Keratinocyte (primary cell): ENCODE measurements around the gene CFAP57. TPM values are rescaled to one million over a fixed set of nuclear protein-coding genes. Genes with fewer than 3 reads are reported as not detected.

ENCODE experiments used
- DNase-seq: peaks from one replicate; pipeline ENCODE4 v3.0.0-alpha.2; 2011; ENCODE audit warnings: low read depth, missing footprints, low spot score
- FAIRE-seq: peaks from 2 replicates; lab custom pipeline; 2011; peaks lifted over from hg19 to GRCh38; lab: Jason Lieb, UNC
- H2AFZ ChIP-seq: 2 replicates; pipeline ENCODE4 v1.6.0; 2012; ENCODE audit warnings: low read length, control low read depth, inconsistent platforms; ENCODE audit not compliant: control insufficient read depth
- H3K27ac ChIP-seq: 2 replicates; pipeline ENCODE4 v1.5.1; 2011; ENCODE audit warnings: low read length; ENCODE audit not compliant: control insufficient read depth, insufficient read depth
- H3K27me3 ChIP-seq: 3 replicates; pipeline ENCODE4 v1.6.0; 2011; ENCODE audit warnings: low read length; ENCODE audit not compliant: control insufficient read depth, insufficient read depth; ENCODE audit errors: extremely low read depth
- H3K36me3 ChIP-seq, 2 experiments: 2 replicates in 1 of 2; 3 replicates in 1 of 2; pipeline ENCODE4 v1.5.1; 2011; ENCODE audit warnings: low read length in 2 of 2, mild to moderate bottlenecking in 1 of 2; ENCODE audit not compliant: control insufficient read depth in 2 of 2, insufficient read depth in 2 of 2; ENCODE audit errors: extremely low read depth in 1 of 2
- H3K4me1 ChIP-seq: 3 replicates; pipeline ENCODE4 v1.5.1; 2011; ENCODE audit warnings: low read length; ENCODE audit not compliant: control insufficient read depth, insufficient read depth; ENCODE audit errors: extremely low read depth
- H3K4me2 ChIP-seq: 3 replicates; pipeline ENCODE4 v1.6.0; 2011; ENCODE audit warnings: low read depth, low read length; ENCODE audit not compliant: control insufficient read depth, insufficient read depth; ENCODE audit errors: extremely low read depth
- H3K4me3 ChIP-seq, 3 experiments: fragments of 200-600 bp in 1 of 3; sonication (generic) in 1 of 3; 2 replicates in 2 of 3; 3 replicates in 1 of 3; pipeline ENCODE4 v1.5.1; 2011 to 2016; ENCODE audit warnings: low read length in 3 of 3, mild to moderate bottlenecking in 3 of 3, control low read depth in 2 of 3, inconsistent platforms in 1 of 3, low read depth in 1 of 3, mixed read lengths in 1 of 3, mixed run types in 1 of 3, moderate library complexity in 1 of 3; ENCODE audit not compliant: control insufficient read depth in 2 of 3, insufficient read depth in 2 of 3; ENCODE audit errors: extremely low read depth in 1 of 3
- H3K79me2 ChIP-seq: 2 replicates; pipeline ENCODE4 v1.6.0; 2012; ENCODE audit warnings: low read length; ENCODE audit not compliant: control insufficient read depth, insufficient read depth
- H3K9ac ChIP-seq: 3 replicates; pipeline ENCODE4 v1.6.0; 2011; ENCODE audit warnings: low read length; ENCODE audit not compliant: control insufficient read depth, insufficient read depth; ENCODE audit errors: extremely low read depth
- H3K9me1 ChIP-seq: 3 replicates; pipeline ENCODE4 v1.6.0; 2011; ENCODE audit warnings: low read length; ENCODE audit not compliant: control insufficient read depth, insufficient read depth; ENCODE audit errors: extremely low read depth
- H3K9me3 ChIP-seq: 2 replicates; pipeline ENCODE4 v1.5.1; 2012; ENCODE audit warnings: low read depth, low read length; ENCODE audit not compliant: control insufficient read depth
- H4K20me1 ChIP-seq: 3 replicates; pipeline ENCODE4 v1.6.0; 2011; ENCODE audit warnings: low read length; ENCODE audit not compliant: control insufficient read depth, insufficient read depth; ENCODE audit errors: extremely low read depth
- EZH2 ChIP-seq: IDR thresholded peaks from one replicate; pipeline ENCODE4 v1.6.1; 2012; ENCODE audit warnings: inconsistent platforms, mild to moderate bottlenecking, low read length, moderate library complexity
- dilution Hi-C: fragments of 300-500 bp; cut with MboI; formaldehyde crosslinking; loops from one replicate; pipeline ENCODE4 v1.7.0; 2020; ENCODE audit warnings: low sequenced_read_pairs; ENCODE audit not compliant: extremely low pct_ligation_motif_present
- polyA plus RNA-seq, 5 experiments: library from polyadenylated mRNA; depleted of rRNA in 3 of 5; stranded (reverse) in 3 of 5; stranded (forward) in 1 of 5; unstranded in 1 of 5; fragments of >200 nt; gene quantifications; 1 replicate in 1 of 5; 2 replicates in 3 of 5; 3 replicates in 1 of 5; pipeline versions ENCODE4 v1.2.1 to v1.2.3, GENCODE V29; 2011 to 2012; ENCODE audit warnings: missing spikeins in 2 of 5, low read depth in 1 of 5, low replicate concordance in 1 of 5
- TF ChIP-seq, protein P1 (sequence below), 3 experiments: IDR thresholded peaks in 1 of 3; conservative IDR thresholded peaks in 1 of 3; optimal IDR thresholded peaks in 1 of 3; 2 replicates in 2 of 3; 3 replicates in 1 of 3; pipeline versions ENCODE3 to v1.5.1; 2011; ENCODE audit warnings: low read length in 3 of 3, mild to moderate bottlenecking in 3 of 3, moderate library complexity in 2 of 3, control low read depth in 1 of 3, inconsistent platforms in 1 of 3; ENCODE audit not compliant: insufficient read depth in 2 of 3; ENCODE audit errors: extremely low read depth in 1 of 3

CFAP57 gene
- polyA plus RNA-seq, 1 donor (not counting 4 experiments of a cell fraction or from before 2014, with no cell fraction given) = 0.39 TPM

DNA sequence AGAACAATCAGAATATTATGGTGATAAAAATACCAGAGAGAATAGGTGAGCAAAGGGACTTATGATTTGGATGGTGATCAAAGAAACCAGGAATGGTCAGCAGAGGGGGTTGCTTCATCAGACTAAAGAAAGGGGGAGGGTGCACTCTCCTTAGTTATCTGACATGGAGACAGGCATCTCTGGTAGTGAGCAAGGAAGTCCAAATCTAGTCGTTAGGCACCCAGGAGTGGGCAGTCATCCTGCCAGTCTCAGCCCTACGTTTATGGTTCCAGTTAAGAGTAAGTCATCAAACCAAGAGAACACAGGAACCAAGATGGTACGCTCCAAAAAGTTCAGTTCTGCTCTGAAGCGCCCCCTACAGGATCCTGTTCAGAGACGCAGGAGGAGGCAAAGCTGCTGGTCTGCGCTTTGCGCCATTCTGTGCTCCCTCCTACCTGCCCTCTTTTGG, 28.7 kb upstream of the CFAP57 start:
- FAIRE-seq (no peak), DNase-seq (no peak)
- H4K20me1 ChIP-seq = no peaks in the 10 kb centered on the region
- H3K9me1 ChIP-seq = no peaks in the 10 kb centered on the region
- dilution Hi-C loops = no loop called here
- H2AFZ ChIP-seq = no peak overlapping the region
- H3K27me3 ChIP-seq = no peaks in the 10 kb centered on the region
- no peak overlapping the region for H3K9ac ChIP-seq
- TF ChIP-seq, protein P1, sequence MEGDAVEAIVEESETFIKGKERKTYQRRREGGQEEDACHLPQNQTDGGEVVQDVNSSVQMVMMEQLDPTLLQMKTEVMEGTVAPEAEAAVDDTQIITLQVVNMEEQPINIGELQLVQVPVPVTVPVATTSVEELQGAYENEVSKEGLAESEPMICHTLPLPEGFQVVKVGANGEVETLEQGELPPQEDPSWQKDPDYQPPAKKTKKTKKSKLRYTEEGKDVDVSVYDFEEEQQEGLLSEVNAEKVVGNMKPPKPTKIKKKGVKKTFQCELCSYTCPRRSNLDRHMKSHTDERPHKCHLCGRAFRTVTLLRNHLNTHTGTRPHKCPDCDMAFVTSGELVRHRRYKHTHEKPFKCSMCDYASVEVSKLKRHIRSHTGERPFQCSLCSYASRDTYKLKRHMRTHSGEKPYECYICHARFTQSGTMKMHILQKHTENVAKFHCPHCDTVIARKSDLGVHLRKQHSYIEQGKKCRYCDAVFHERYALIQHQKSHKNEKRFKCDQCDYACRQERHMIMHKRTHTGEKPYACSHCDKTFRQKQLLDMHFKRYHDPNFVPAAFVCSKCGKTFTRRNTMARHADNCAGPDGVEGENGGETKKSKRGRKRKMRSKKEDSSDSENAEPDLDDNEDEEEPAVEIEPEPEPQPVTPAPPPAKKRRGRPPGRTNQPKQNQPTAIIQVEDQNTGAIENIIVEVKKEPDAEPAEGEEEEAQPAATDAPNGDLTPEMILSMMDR (optimal IDR thresholded peaks at IDR 0.05 in 1 of 3, IDR thresholded peaks at IDR 0.05 in 1 of 3, conservative IDR thresholded peaks at IDR 0.05 in 1 of 3; ENCODE audit: extremely low read depth in 1 of 3, insufficient read depth in 2 of 3, low read length in 3 of 3) = peak; percentile 40 to 44 (median 43)
- no peak for TF ChIP-seq EZH2
- no peaks in the 10 kb centered on the region for H3K36me3 ChIP-seq
- no peaks in the 10 kb centered on the region for H3K79me2 ChIP-seq
- H3K4me3 ChIP-seq = no peak overlapping the region
- H3K4me1 ChIP-seq = peaks cover 12% of the 10 kb centered on the region
- no peak overlapping the region for H3K4me2 ChIP-seq
- no peaks in the 10 kb centered on the region for H3K9me3 ChIP-seq
- no peak overlapping the region for H3K27ac ChIP-seq

DNA sequence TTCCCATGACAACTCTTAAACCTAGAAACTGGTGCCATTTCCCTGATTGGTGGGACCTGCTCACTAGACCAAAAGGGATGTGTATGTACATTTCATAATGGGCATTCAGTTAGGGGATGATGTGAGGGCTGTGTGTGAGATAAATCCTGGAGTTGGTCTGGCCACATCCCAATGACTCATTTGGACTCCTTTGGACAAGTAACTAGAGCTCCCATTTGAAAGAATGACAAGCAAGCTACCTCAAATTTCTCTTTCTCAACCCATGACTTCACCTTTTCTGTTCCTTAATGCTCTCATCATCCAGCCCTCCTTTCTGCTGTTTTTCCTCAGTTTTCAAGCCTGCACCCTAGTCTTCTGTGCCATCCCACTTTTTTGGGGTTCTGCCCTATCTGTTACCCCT, 27.9 kb upstream of the CFAP57 start:
- TF ChIP-seq, protein P1 (optimal IDR thresholded peaks at IDR 0.05 in 1 of 3, IDR thresholded peaks at IDR 0.05 in 1 of 3, conservative IDR thresholded peaks at IDR 0.05 in 1 of 3; ENCODE audit: extremely low read depth in 1 of 3, insufficient read depth in 2 of 3, low read length in 3 of 3) = no peak
- no peak for TF ChIP-seq EZH2
- dilution Hi-C loops = no loop called here
- Histone ChIP-seq H3K4me3 (no peak overlapping the region), H3K9me1 (no peaks in the 10 kb centered on the region), H3K27ac (no peak overlapping the region), H2AFZ (no peak overlapping the region), H3K4me1 (peaks cover 12% of the 10 kb centered on the region), H3K79me2 (no peaks in the 10 kb centered on the region), H3K36me3 (no peaks in the 10 kb centered on the region), H3K9me3 (no peaks in the 10 kb centered on the region), H4K20me1 (no peaks in the 10 kb centered on the region), H3K27me3 (no peaks in the 10 kb centered on the region), H3K9ac (no peak overlapping the region), H3K4me2 (no peak overlapping the region)
- FAIRE-seq (peak; percentile 43), DNase-seq (no peak)
